Measurements from ENCODE around the gene UPF2.
"Not testable (repeated sequence)": the region's sequence is repeated elsewhere in the genome, so short reads cannot be mapped to it uniquely, and the experiment has no call there.

Gene UPF2

DNA sequence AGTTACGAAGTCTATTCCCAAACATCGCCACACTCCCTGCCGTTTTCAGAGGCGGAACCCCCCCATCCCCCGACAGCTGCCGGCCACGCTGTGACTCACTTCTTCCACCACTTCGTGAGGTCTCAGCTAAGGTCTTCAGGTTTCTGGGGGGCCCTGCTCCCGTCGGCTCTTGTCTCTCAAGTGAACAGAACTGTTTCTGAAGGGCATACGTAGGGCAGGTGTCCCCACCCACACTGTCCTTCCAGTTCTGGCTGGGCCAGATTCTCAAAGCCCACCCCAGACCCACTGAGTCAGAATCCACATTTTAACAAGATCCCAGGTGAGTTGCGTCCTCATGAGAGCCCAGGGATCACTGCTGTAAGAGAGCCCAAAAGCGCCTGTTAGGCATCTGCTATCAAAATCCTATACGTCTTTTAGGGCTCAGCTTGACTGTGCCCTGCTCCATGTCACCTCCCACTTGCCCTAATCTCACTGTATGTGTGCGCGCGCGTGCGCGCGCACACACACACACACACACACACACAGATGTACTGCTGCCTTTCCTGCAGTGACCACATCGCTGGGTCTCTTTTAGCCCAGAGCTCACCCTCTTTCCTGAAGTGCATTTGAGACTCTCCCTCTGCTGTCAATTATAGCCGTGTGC is 140.7 kb downstream of the UPF2 start:
- peak; percentile 33 for DNase-seq (ENCODE audit: low read depth)

DNA sequence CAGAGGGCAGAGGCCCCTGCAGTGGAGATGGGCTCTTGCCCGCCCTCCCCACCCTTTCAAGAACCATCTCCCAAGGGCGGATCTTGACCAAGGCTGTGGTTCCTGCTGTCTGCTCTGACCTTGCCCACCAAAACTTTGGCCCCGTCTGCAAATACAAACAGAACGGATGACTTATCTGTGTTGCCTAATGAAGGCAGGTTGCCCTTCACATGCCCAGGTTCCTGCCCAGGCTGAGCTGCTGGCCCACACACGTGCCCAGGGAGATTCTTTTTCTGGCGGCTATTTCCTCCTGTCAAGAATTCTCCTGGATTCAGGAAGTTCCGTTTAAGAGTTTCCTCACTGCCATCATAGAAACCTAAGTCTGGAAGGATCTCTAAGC is 141.2 kb downstream of the UPF2 start:
- DNase-seq (ENCODE audit: low read depth), result no peak

DNA sequence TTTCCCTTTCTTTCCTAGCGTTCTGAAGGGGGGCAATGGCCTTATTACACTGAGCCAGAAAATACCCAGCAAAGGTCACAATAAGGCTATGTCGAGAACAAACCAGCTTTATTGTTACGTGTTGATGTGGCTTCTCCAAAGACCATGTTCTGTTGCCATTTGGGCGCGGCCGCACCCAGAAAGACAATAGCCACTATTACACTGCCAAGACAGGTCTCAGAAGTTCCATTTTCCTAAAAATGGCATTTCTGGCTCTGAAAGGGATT is 141.6 kb downstream of the UPF2 start:
- no peak for DNase-seq (ENCODE audit: low read depth)

DNA sequence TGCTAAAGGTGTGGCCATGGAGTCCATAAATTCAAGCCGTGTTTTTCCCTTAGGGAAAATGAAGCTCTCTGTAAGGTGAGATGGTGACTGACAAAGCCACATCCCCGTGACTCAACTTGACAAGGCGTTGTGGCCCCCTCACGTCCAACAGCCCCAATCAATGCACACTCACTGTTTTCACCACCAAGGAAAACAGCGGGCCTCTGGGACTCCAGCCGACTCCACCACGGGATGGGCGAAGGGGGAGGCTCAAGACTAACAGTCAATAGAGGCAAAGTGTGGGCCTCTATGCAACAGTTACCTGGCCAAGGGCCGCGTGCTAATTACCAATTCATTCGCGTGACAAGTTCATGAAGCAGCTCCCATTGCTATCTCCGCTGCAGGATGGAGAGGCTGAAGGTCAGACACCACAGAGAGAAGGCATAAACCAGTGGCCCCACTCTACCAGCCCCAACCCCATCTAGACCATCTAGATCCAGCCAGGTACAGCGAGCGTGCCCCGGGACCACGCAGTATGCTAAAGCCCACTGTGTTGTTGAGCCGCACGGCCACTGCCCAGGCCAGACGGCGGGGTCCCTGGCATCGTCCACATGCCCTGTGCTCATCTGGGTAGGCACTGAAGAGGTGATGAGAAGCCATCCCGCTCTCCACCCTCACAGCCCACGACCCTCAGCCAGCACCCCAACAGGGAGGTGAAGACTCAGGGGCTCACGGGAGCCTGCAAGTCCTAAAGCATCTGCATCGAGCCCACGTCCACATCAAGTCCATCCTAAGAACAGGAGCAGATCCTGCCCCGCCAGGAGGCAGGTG is 143.3 kb downstream of the UPF2 start:
- no peak for DNase-seq (ENCODE audit: low read depth)

DNA sequence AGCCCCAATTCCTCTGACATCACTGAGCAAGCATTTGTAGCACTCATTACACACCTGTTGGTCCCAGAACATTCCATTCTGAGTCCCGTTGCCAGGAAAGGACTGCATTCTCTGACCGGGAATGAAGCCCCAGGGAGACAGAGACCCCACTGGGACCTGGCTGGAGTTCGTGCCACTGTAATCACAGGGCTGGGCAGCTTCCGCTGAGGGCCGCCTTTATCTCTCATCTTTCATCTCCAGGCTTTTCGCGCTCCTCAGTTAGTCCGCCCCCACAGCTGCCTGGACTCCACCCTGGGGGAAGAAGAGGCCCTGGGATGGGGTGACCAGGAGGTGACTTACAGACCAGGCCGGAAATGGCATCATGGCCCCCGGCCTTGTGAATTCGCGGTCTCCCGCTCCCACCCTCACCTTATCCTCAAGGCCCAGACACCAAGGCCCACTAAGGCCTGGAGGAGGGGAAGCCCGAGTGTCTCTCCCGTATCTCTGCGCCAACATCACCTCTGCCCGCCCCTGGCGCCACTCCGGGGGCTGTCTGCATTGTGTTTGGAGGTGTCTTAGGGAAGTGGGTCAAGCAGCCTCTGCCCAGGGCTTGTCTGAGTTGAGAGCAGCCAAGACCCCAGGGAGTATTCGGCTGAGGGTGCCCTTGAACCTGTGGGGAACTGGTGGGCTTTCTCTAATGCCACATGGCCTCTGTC is 144.1 kb downstream of the UPF2 start:
- peak; percentile 24 for DNase-seq (ENCODE audit: low read depth)

DNA sequence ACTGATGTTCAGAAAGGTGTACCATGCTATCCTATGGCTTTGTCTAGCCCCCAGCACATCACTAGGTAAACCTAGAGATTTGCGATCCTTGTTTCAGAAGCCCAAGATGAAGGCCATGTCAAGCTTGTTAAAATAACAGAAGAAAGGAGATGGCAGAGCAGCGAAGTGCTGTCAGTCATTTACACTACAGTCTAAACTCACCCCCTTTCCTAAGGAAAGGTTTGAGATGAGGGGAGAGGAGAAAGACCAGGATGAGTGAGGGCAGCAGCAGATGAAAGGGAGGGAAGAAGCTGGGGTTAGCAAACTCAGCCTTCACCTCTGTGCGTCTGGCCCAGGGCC is 144.6 kb downstream of the UPF2 start:
- no peak for DNase-seq (ENCODE audit: low read depth)

DNA sequence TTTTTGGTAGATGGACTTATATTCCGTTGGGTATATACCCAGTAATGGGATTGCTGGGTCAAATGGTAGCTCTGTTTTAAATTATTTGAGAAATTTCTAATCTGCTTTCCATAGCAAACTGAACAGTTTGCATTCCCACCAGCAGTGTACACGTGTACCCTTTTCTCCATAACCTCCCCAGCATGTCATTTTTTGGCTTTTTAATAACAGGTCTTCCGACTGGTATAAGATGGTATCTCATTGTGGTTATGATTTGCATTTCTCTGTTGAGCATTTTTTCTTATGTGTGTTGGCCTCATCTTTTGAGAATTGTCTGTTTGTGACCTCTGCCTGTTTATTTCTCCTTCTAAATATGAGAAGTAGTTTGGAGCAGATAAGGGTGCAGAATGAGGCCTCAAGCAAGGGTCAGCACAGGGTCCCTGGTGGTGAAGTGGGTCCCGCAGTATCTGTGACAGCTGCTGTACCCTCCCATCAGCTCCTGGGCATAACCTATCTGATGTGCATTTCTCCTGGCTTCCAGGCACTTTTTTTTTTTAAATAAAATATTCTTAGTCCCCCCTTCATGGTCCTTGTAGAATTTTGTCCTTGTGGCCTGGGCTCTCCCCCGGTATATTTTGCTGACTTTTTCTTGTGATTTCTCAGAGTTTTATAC is 145.9 kb downstream of the UPF2 start:
- DNase-seq (ENCODE audit: low read depth), result no peak

DNA sequence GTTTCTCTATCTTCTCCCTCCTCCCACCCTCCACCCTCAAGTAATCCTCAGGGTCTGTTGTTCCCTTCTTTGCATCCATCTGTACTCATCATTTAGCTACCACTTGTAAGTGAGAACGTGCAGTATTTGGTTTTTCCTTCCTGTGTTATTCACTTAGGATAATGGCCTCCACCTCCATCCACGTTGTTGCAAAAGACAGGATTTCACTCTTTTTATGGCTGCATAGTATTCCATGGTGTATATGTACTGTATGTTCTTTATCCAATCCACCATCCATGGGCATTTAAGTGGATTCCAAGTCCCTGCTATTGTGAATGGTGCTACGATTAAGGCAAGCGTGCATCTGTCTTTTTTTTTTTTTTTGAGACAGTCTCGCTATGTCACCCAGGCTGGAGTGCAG is 147.0 kb downstream of the UPF2 start:
- DNase-seq (ENCODE audit: low read depth), result no peak

DNA sequence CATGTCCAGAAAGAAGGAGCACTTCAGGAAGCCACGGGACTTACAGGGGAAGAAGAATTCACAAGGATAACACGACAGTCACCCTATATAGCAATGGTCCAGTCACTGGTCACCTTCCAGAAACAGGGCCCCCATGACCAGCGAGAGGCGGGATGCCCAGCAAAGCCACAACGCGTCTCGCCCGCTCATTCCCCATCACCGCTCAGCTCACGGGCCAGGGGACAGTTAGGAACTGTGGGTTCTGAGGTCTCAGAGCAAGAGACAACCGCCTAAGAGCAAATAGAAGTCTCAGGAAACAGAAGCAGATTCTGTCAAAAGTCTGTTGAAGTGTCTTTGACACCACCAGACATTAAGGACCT is 147.5 kb downstream of the UPF2 start:
- DNase-seq (ENCODE audit: low read depth), result no peak

DNA sequence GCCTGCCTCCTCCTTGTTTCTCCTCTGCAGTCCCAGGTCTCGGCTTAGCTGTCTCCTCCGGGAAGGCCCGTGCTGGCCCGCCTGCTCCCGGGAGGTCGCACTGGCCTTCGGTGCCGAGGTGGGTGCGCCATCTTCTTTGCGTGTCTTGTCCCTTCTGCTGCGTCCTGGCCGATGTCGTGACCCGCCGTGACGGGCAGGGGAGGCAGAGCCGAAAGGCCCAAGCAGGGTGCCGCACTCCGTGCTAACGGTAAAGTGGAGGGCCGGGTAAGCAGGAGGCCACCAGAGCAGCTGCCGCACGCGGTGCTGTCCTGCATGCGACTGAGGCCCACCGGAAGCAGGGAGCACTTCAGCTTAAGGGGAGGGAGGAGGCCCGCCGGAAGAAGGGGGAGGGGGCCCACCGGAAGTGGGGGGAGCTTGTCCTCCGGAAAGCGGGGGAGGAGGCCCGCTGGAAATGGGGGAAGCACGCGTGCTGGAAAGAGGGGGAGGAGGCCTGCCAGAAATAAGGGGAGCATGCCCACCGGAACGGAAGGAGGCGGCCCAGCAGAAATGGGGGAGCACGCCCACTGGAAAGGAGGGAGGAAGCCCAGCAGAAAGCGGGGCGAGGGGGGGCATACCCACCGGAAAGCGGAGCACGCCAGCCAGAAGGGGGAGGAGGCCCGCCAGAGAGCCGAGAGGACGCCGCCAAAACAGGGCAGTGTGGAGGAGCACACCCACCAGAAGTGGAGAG is 148.1 kb downstream of the UPF2 start:
- no peak for DNase-seq (ENCODE audit: low read depth)

DNA sequence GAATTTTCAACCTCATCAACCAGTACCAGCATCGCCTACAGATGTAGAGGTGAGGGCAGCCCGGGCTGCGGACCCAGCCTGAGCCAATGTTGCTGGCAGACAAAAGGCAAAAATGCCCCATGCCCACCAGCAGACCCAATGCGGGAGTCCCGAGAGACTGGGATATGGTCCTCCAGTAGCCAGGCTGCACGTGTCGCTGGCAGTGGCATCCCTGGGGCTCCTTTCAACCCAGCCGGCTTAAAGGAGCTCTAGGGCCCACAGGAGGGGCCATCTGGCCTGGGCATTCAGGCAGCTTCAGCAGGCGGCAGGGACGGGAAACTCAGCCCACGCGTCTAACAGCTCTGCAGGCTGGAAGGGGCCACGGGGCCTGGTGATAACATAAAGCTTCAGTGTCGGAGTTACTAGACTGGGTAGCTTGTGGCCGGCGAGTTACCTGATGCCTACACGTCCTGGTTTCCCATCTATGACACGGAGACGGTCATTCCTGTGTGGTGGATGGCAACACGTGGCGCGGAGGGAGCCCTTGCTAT is 148.8 kb downstream of the UPF2 start:
- DNase-seq (ENCODE audit: low read depth), result no peak

DNA sequence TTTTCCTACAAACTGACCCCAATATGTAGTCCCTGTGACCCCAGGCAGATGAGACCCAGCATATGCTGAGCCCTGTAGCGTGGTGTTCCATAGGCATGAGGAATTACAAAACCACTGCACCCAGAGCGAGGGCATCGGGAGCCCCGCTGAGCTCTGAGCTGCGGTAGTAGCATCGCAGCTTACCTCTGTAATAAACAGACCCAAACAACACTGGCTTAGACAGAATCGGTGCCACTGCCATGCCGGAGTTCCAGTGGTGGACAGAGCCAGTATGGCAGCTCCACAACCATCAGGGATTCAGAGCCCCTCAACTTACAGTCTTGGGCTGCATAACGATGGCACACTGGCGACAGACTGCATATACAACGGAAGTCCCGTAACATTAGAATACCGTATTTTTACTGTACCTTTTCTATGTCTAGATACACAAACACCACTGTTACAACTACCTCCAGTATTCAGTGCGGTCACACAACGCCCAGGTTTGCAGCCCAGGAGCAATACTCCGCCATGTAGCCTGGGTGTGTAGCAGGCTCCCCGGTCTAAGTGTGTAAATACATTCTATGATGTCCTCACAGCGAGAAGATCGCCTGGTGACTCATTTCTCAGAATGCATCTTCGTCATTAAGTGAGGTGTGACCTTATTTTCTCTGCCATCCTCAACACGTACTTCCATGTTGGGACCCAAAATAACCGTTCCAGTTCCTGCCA is 150.7 kb downstream of the UPF2 start:
- no peak for DNase-seq (ENCODE audit: low read depth)

DNA sequence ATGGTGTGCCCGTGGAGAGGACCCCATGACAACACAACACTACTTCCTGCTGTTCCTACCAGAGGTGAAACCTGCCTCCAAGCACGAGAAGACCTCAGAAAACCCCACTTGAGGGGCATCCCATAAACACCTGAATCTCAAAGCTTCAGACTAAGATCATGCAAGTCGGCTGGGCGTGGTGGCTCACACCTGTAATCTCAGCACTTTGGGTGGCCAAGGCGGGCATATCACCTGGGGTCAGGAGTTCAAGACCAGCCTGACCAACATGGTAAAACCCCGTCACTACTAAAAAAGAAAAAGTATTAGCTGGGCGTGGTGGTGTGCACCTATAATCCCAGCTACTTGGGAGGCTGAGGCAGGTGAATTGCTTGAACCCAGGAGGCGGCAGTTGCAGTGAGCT is 153.3 kb downstream of the UPF2 start:
- DNase-seq (ENCODE audit: low read depth), result not testable (repeated sequence)

DNA sequence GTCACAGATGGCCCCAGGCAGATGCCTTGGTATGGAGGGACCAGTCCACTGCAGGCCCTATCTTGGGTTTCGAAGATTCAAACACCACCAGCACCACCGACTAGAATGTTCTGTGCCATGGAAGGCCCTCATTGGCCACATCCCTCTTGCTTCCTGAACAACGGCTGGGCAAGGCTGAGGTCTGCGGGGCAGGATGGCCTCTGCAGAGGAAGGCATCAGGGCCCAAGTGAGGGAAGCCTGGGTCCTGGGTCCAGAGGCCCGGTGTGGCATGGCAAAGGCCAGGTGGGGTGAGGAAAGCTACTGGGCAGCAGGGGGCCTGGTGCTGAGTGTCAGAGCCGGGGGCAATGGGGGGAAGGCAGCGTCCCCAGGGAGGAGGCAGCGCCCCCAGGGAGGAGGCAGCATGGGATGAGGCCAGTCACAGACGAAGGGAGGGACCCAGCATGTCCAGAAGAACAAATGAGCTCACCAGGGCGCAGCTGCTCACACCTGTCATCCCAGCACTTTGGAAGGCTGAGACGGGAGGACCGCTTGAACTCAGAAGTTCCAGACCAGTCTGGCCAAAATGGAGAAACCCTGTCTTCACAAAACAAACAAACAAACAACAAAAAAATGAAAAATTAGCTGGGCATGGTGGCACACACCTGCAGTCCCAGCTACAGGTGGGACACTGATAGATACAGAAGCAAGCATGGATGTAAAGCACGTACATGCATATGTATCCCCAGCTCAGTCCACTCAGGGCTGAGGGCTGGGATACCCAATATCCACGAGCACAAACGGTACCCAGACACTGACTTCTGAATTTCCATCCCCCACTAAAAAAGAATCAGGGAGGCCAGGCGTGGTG is 155.0 kb downstream of the UPF2 start:
- no peak for DNase-seq (ENCODE audit: low read depth)

DNA sequence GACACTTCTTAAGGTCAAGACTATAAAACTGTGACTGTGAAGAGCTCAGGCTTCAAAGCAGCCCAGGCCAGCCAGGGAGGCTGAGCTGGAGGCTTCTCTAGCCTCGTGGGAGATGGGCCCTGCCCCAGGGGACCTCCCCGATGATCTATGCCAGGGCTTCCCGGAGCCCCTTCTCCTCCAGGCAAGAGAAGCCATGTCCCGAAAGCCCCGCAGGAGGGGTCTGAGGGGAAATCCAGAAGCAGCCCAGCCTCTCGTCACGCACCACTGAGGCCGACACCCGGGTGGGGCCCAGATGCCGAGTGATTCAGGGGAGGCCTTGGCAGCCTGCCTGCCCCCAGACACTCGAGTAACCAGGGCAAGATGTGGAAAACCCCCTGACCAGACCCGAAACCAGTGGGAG is 155.8 kb downstream of the UPF2 start:
- no peak for DNase-seq (ENCODE audit: low read depth)

DNA sequence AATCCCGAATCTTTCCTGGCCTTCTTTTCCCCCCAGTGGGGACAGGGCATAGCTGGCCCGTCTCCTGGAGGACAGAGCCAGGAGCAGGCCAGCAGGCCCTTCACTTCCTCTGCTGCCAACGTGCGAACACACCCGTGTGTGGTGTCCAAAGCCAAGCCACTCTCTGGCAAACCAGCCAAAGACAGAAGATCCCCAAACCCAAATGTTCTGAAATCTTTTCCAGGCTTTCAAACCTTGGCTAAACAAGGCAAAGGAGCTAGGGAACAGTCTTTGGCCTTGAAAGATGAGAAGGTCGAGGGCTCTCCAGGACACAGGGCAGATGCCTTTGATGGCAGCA is 156.5 kb downstream of the UPF2 start:
- DNase-seq (ENCODE audit: low read depth), result no peak

DNA sequence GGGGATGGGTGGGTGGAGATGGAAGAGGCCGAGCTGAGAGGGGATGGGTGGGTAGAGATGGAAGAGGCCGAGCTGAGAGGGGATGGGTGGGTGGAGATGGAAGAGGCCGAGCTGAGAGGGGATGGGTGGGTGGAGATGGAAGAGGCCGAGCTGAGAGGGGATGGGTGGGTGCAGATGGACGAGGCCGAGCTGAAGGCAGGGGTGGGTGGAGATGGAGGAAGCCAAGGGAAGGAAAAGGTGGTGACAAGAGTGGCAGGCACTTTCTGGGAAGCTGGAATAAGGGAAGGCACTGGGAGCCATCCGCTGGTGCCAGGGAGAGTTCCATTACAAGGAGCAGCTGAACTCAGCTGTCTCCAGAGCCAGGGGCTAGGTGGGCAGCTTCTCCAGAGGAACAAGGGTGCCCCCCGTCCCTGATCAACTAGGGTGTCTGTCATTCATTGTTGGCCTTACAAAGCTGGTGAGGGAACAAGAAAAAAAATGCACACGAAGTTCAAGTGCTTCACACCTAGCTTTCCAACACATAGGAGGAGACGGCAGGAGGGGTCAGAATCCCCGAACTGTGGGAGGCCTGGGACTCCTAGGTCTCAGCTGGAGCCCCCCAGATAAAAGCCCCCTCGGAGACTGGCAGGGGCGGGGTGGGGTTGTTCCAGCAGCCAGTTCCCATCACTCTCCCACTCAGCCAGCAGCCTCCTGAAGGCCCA is 157.0 kb downstream of the UPF2 start:
- DNase-seq (ENCODE audit: low read depth), result no peak

DNA sequence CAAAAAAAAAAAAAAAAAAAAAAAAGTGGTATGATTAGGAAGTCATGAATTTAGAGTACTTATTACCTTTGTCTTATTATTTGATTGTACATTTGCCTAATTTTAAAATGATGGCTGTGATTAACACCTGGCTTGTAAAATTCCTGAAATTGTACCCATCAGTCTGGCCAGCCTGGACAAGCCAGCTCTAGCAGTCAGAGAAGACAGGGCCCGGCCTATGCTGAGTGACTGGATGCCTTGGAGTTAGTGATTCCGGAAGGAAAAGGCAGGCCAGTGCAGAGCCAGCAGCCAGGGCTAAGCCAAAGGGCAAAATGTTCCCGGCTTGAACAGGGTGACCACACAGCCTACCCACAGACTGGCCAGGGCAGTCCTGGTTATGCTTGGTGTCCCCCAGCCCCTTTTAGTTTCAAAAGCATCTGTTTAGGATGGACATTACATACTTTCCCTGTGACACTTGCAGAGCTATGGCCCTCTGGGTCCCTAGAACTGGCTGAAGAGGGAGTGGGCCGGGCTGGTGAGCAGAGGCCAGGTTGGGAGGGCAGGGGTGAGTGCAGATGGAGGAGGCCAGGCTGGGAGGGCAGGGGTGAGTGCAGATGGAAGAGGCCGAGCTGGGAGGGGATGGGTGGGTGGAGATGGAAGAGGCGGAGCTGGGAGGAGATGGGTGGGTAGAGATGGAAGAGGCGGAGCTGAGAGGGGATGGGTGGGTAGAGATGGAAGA is 157.7 kb downstream of the UPF2 start:
- DNase-seq (ENCODE audit: low read depth), result no peak

DNA sequence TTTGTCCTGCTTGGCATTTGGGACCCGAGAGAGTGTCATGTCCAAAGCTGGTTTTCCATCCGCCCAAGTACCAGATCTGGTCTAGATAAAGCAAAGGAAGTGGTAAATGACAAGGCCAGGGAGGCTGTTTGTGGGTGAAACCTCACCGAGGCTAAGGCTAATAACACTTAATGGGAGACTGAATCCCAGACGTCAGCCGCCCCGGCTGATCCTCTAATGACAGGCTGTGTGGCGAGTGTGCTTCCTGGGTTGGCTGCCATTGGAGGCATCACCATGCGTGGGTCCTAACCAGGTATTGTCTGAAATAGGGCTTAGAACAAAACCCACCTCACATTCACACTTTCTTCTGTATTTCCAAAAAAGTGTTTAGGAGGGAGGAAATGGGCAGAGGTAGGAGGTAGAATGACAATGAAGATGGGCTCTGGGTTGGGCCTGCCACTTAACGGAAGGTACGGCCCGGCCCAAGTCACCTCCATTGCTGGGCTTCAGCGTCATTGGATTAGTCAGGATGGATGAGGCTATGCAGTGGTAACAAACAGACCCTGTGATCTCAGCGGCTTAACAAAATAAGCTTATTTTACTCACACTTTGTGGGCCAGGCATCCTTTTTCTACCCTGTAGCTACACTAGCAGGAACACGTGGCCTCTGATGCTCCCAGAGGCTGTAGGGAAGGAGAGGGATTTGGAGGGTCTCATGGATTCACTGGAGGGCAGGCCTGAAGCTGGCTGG is 159.8 kb downstream of the UPF2 start:
- DNase-seq (ENCODE audit: low read depth), result no peak

Measured in iris pigment epithelial cell (primary cell).